ENCODE measurements around the gene WAPL. TPM values are rescaled to one million over a fixed set of nuclear protein-coding genes. Genes with fewer than 3 reads are reported as not detected.

WAPL gene
- total and polyA plus RNA-seq, 10 of the 15 experiments (the other 5 are each of a cell fraction or from before 2014, with no cell fraction given) = 15.7 to 45.8 (median 29.0) TPM

GRCh38 chr10:86520871-86521677 lies 518 bp downstream of the WAPL start (continued):
- TF ChIP-seq RELB (IDR thresholded peaks at IDR 0.05; ENCODE audit: low read depth) = 0 out of 2 replicates have a peak, but pooled peaks have one; percentile 19
- TF ChIP-seq FOXK2 (IDR thresholded peaks at IDR 0.05) = no peak
- peak; percentile 21; the same call in 1 of the 2 replicates for TF ChIP-seq POLR2A (IDR thresholded peaks at IDR 0.05; ENCODE audit: low read depth, low read length)
- TF ChIP-seq EED (IDR thresholded peaks at IDR 0.05; ENCODE audit: low read depth) = peak; percentile 68
- TF ChIP-seq RUNX3 (IDR thresholded peaks at IDR 0.05; ENCODE audit: low read length) = peak; percentile 34; the same call in 1 of the 2 replicates
- no peak for TF ChIP-seq PRDM15 (CRISPR knock-in tag; IDR thresholded peaks at IDR 0.05)
- TF ChIP-seq POLR2AphosphoS2 (IDR thresholded peaks at IDR 0.05; ENCODE audit: low read depth, low read length) = no peak
- TF ChIP-seq BACH1 (IDR thresholded peaks at IDR 0.05; ENCODE audit: borderline replicate concordance) = 0 out of 2 replicates have a peak, but pooled peaks have one; percentile 15
- TF ChIP-seq TCF3 (IDR thresholded peaks at IDR 0.05; ENCODE audit: borderline replicate concordance, insufficient read depth, low read depth, low read length) = no peak
- TF ChIP-seq CHD1 (IDR thresholded peaks at IDR 0.05; ENCODE audit: low read depth, low read length) = 0 out of 2 replicates have a peak, but pooled peaks have one; percentile 10
- no peak for TF ChIP-seq SREBF1 (IDR thresholded peaks at IDR 0.05; ENCODE audit: low read length)
- no peak for TF ChIP-seq RFX5 (IDR thresholded peaks at IDR 0.05; ENCODE audit: low read depth, low read length)
- TF ChIP-seq POLR2AphosphoS5 (IDR thresholded peaks at IDR 0.05; ENCODE audit: low read length) = peak; percentile 44; the same call in 1 of the 2 replicates
- TF ChIP-seq CBFB (IDR thresholded peaks at IDR 0.05; ENCODE audit: low read depth) = peak; percentile 25; the same call in 1 of the 2 replicates
- peak; percentile 14; the same call in 1 of the 2 replicates for TF ChIP-seq YY1 (IDR thresholded peaks at IDR 0.05; ENCODE audit: low read depth, low read length)
